Transverse colon (tissue), 3 donors: ENCODE results near the gene SPTBN1.

ENCODE experiments used
- POLR2A ChIP-seq: fragments of 450-650 bp; IDR thresholded peaks from one replicate; pipeline ENCODE4 v1.6.1; 2016; ENCODE audit warnings: antibody characterized with exemption, mild to moderate bottlenecking, moderate library complexity
- TF ChIP-seq, protein P1 (sequence below), 5 experiments: fragments of 200-600 bp in 3 of 5; fragments of 450-650 bp in 2 of 5; sonication (generic) in 3 of 5; IDR thresholded peaks; 1 replicate in 2 of 5; 2 replicates in 3 of 5; pipeline ENCODE4 v1.5.1; 2016 to 2017; ENCODE audit warnings: antibody characterized with exemption in 5 of 5, inconsistent platforms in 3 of 5, mild to moderate bottlenecking in 2 of 5, moderate library complexity in 1 of 5

DNA sequence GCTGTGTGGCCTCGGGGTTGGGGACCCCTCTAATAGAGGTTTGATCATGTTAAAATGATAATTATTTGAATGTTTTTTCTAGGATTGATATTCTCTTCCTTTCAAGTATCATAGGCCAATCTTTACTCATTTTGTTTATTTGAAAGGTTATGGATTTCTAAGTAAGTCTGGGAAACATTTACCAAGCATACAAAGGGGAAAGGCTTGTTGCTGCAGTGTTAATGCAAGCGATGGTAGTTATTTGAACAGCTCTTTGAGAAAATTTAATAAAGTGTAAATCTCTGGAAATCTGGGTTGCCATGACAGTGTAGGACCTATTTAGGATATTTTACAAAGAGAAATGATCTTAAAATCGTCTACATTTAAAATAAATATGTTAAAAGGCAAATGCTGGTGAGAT lies 56.1 kb downstream of the SPTBN1 start:
- TF ChIP-seq, protein P1, sequence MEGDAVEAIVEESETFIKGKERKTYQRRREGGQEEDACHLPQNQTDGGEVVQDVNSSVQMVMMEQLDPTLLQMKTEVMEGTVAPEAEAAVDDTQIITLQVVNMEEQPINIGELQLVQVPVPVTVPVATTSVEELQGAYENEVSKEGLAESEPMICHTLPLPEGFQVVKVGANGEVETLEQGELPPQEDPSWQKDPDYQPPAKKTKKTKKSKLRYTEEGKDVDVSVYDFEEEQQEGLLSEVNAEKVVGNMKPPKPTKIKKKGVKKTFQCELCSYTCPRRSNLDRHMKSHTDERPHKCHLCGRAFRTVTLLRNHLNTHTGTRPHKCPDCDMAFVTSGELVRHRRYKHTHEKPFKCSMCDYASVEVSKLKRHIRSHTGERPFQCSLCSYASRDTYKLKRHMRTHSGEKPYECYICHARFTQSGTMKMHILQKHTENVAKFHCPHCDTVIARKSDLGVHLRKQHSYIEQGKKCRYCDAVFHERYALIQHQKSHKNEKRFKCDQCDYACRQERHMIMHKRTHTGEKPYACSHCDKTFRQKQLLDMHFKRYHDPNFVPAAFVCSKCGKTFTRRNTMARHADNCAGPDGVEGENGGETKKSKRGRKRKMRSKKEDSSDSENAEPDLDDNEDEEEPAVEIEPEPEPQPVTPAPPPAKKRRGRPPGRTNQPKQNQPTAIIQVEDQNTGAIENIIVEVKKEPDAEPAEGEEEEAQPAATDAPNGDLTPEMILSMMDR (IDR thresholded peaks at IDR 0.05) = no peak
- TF ChIP-seq POLR2A = no peak
